A673 (cell line): Measurements from ENCODE around the gene HOXD9.

Source experiments
- CTCF ChIP-seq: fragments of 300-800, 200-600 bp; sonication (generic); conservative IDR thresholded peaks from 2 replicates; pipeline ENCODE4 v1.5.1; 2017; ENCODE audit warnings: low read depth, mild to moderate bottlenecking, antibody characterized with exemption, low read length, moderate library complexity, mixed read lengths
- EZH2 ChIP-seq: fragments of 200-600 bp; sonication (generic); IDR thresholded peaks from 2 replicates; pipeline ENCODE4 v1.6.1; 2017; ENCODE audit warnings: borderline replicate concordance, low read depth, mild to moderate bottlenecking, mixed read lengths, antibody characterized with exemption, low read length; ENCODE audit not compliant: poor library complexity, severe bottlenecking

GRCh38 chr2:176107731-176108181 is 14.8 kb upstream of the HOXD9 start:
- no peak for TF ChIP-seq CTCF
- no peak for TF ChIP-seq EZH2
